DOHH2 (cell line): ENCODE measurements around the gene CEP63.

Experiments
- CTCF ChIP-seq: fragments of 200-600 bp; sonication (generic); IDR thresholded peaks from one replicate; pipeline ENCODE4 v1.5.1; 2014; ENCODE audit warnings: antibody characterized with exemption, mild to moderate bottlenecking, low read depth, low read length; ENCODE audit not compliant: poor library complexity, severe bottlenecking
- EZH2phosphoT487 ChIP-seq: fragments of 200-600 bp; sonication (generic); IDR thresholded peaks from 2 replicates; pipeline ENCODE4 v1.6.1; 2017; ENCODE audit warnings: borderline replicate concordance, mild to moderate bottlenecking, antibody characterized with exemption, low read length, moderate library complexity, mixed read lengths

- TF ChIP-seq CTCF (no peak), EZH2phosphoT487 (no peak)
These were observed 21.0 kb upstream of the CEP63 start for GRCh38 chr3:134464689-134465365.
